ENCODE data around the gene MUC15. TPM values are rescaled to one million over a fixed set of nuclear protein-coding genes. Genes with fewer than 3 reads are reported as not detected.

Gene MUC15
- total and polyA plus RNA-seq, 4 experiments from 2014 or later: not detected

- H3K27ac ChIP-seq (ENCODE audit: low read depth, low read length): no peak overlapping the region
- POLR2A ChIA-PET (ENCODE audit: partially characterized antibody): no interaction called here
- H3K4me3 Mint-ChIP-seq: no peak overlapping the region
- DNase-seq: no peak
- H3K4me1 Mint-ChIP-seq: no peaks in the 10 kb centered on the region
- H3K36me3 Mint-ChIP-seq: no peaks in the 10 kb centered on the region
- no peak overlapping the region for H3K27ac Mint-ChIP-seq
- no peaks in the 10 kb centered on the region for H3K36me3 ChIP-seq (ENCODE audit: insufficient read depth, low read length)
- no peak overlapping the region for H3K4me3 ChIP-seq (ENCODE audit: low read length in 2 of 2)
- intact Hi-C loops (cut with micrococcal nuclease): no loop called here
- CTCF ChIA-PET (ENCODE audit: partially characterized antibody): no interaction called here
- no peaks in the 10 kb centered on the region for H3K27me3 ChIP-seq (ENCODE audit: insufficient read depth, low read length)
- peaks cover 0 to 11% (median 5%) of the 10 kb centered on the region in 8 donors for H3K9me3 Mint-ChIP-seq
- no peaks in the 10 kb centered on the region for H3K4me1 ChIP-seq (ENCODE audit: insufficient read depth, low read length)
- H3K27me3 Mint-ChIP-seq: no peaks in the 10 kb centered on the region
- no peaks in the 10 kb centered on the region for H3K9me3 ChIP-seq (ENCODE audit: control insufficient read depth in 1 of 2, low read length in 2 of 2)
These were observed 49.0 kb downstream of the MUC15 start for GRCh38 chr11:26522912-26523610.

- H3K36me3 Mint-ChIP-seq: no peaks in the 10 kb centered on the region
- H3K4me3 Mint-ChIP-seq: no peak overlapping the region
- Histone ChIP-seq H3K27me3 (ENCODE audit: insufficient read depth, low read length) (no peaks in the 10 kb centered on the region), H3K4me3 (ENCODE audit: low read length in 2 of 2) (no peak overlapping the region), H3K27ac (ENCODE audit: low read depth, low read length) (no peak overlapping the region), H3K4me1 (ENCODE audit: insufficient read depth, low read length) (no peaks in the 10 kb centered on the region), H3K9me3 (ENCODE audit: control insufficient read depth in 1 of 2, low read length in 2 of 2) (no peaks in the 10 kb centered on the region), H3K36me3 (ENCODE audit: insufficient read depth, low read length) (no peaks in the 10 kb centered on the region)
- no peaks in the 10 kb centered on the region for H3K27me3 Mint-ChIP-seq
- no peaks in the 10 kb centered on the region for H3K4me1 Mint-ChIP-seq
- ChIA-PET CTCF (ENCODE audit: partially characterized antibody) (no interaction called here), POLR2A (ENCODE audit: partially characterized antibody) (no interaction called here)
- H3K27ac Mint-ChIP-seq: no peak overlapping the region
- no peak for DNase-seq
- peaks cover 0 to 9% (median 4%) of the 10 kb centered on the region in 8 donors for H3K9me3 Mint-ChIP-seq
- intact Hi-C loops (cut with micrococcal nuclease): no loop called here
These were observed 52.6 kb downstream of the MUC15 start for GRCh38 chr11:26519469-26519868.

GRCh38 chr11:26512196-26512595 is 59.9 kb downstream of the MUC15 start:
- H3K9me3 ChIP-seq (ENCODE audit: control insufficient read depth in 1 of 2, low read length in 2 of 2): no peaks in the 10 kb centered on the region
- no peak overlapping the region for H3K27ac Mint-ChIP-seq
- intact Hi-C loops (cut with micrococcal nuclease): no loop called here
- H3K9me3 Mint-ChIP-seq: peaks cover 3 to 10% (median 6%) of the 10 kb centered on the region in 8 donors
- H3K27me3 ChIP-seq (ENCODE audit: insufficient read depth, low read length): no peaks in the 10 kb centered on the region
- H3K27me3 Mint-ChIP-seq: no peaks in the 10 kb centered on the region
- no peaks in the 10 kb centered on the region for H3K36me3 ChIP-seq (ENCODE audit: insufficient read depth, low read length)
- H3K4me1 ChIP-seq (ENCODE audit: insufficient read depth, low read length): no peaks in the 10 kb centered on the region
- H3K27ac ChIP-seq (ENCODE audit: low read depth, low read length): no peak overlapping the region
- no peak for DNase-seq
- no peak overlapping the region for H3K4me3 Mint-ChIP-seq
- no peak overlapping the region for H3K4me3 ChIP-seq (ENCODE audit: low read length in 2 of 2)
- H3K4me1 Mint-ChIP-seq: no peaks in the 10 kb centered on the region
- ChIA-PET CTCF (ENCODE audit: partially characterized antibody) (no interaction called here), POLR2A (ENCODE audit: partially characterized antibody) (no interaction called here)
- H3K36me3 Mint-ChIP-seq: no peaks in the 10 kb centered on the region

GRCh38 chr11:26510756-26511155 is 61.3 kb downstream of the MUC15 start:
- intact Hi-C loops (cut with micrococcal nuclease): no loop called here
- CTCF ChIA-PET (ENCODE audit: partially characterized antibody): no interaction called here
- H3K27me3 Mint-ChIP-seq: no peaks in the 10 kb centered on the region
- H3K36me3 Mint-ChIP-seq: no peaks in the 10 kb centered on the region
- H3K9me3 ChIP-seq (ENCODE audit: control insufficient read depth in 1 of 2, low read length in 2 of 2): no peaks in the 10 kb centered on the region
- H3K36me3 ChIP-seq (ENCODE audit: insufficient read depth, low read length): no peaks in the 10 kb centered on the region
- H3K4me3 ChIP-seq (ENCODE audit: low read length in 2 of 2): no peak overlapping the region
- H3K9me3 Mint-ChIP-seq: peaks cover 3 to 9% (median 7%) of the 10 kb centered on the region in 8 donors
- no peaks in the 10 kb centered on the region for H3K4me1 Mint-ChIP-seq
- no peaks in the 10 kb centered on the region for H3K4me1 ChIP-seq (ENCODE audit: insufficient read depth, low read length)
- no peak overlapping the region for H3K27ac Mint-ChIP-seq
- H3K27ac ChIP-seq (ENCODE audit: low read depth, low read length): no peak overlapping the region
- POLR2A ChIA-PET (ENCODE audit: partially characterized antibody): no interaction called here
- no peaks in the 10 kb centered on the region for H3K27me3 ChIP-seq (ENCODE audit: insufficient read depth, low read length)
- no peak for DNase-seq
- H3K4me3 Mint-ChIP-seq: no peak overlapping the region

- no peaks in the 10 kb centered on the region for H3K27me3 Mint-ChIP-seq
- ChIA-PET POLR2A (ENCODE audit: partially characterized antibody) (no interaction called here), CTCF (ENCODE audit: partially characterized antibody) (no interaction called here)
- Histone ChIP-seq H3K9me3 (ENCODE audit: control insufficient read depth in 1 of 2, low read length in 2 of 2) (no peaks in the 10 kb centered on the region), H3K27ac (ENCODE audit: low read depth, low read length) (no peak overlapping the region), H3K4me3 (ENCODE audit: low read length in 2 of 2) (no peak overlapping the region), H3K4me1 (ENCODE audit: insufficient read depth, low read length) (no peaks in the 10 kb centered on the region), H3K36me3 (ENCODE audit: insufficient read depth, low read length) (no peaks in the 10 kb centered on the region), H3K27me3 (ENCODE audit: insufficient read depth, low read length) (no peaks in the 10 kb centered on the region)
- peaks cover 3 to 12% (median 8%) of the 10 kb centered on the region in 8 donors for H3K9me3 Mint-ChIP-seq
- H3K36me3 Mint-ChIP-seq: no peaks in the 10 kb centered on the region
- H3K27ac Mint-ChIP-seq: no peak overlapping the region
- H3K4me3 Mint-ChIP-seq: no peak overlapping the region
- H3K4me1 Mint-ChIP-seq: no peaks in the 10 kb centered on the region
- intact Hi-C loops (cut with micrococcal nuclease): no loop called here
- DNase-seq: no peak
These were observed 61.9 kb downstream of the MUC15 start for GRCh38 chr11:26510164-26510563.

Other genes starting within 250 kb of the MUC15 start
- gene ANO3, start 240.1 kb downstream of the MUC15 start, total RNA-seq: not detected
- not detected for gene ANO3, start 240.1 kb downstream of the MUC15 start, polyA plus RNA-seq
- not detected for gene SLC5A12, start 149.8 kb upstream of the MUC15 start, total RNA-seq
- not detected for gene SLC5A12, start 149.8 kb upstream of the MUC15 start, polyA plus RNA-seq

Measured in CD4-positive, alpha-beta memory T cell (primary cell).